ENCODE results near the gene EPHB3. TPM values are rescaled to one million over a fixed set of nuclear protein-coding genes. Genes with fewer than 3 reads are reported as not detected.

Gene EPHB3
- 10 to 100 TPM in 11 of 12 donors, not detected in 1; 23.8 to 49.1 (median 35.9) TPM for polyA plus RNA-seq (ENCODE audit: insufficient read length in 12 of 12)
- long read RNA-seq, donor 1, full-length matches to known transcripts = 1 of 1 reads
- long read RNA-seq, donor 1, partial matches to known transcripts = 0 of 1 reads
- long read RNA-seq, donor 1, other reads (novel, unspliced or antisense) = 0 of 1 reads
- long read RNA-seq, donor 2 = 0 reads
- long read RNA-seq, donor 3, full-length matches to known transcripts = 2 of 2 reads
- long read RNA-seq, donor 3, partial matches to known transcripts = 0 of 2 reads
- long read RNA-seq, donor 3, other reads (novel, unspliced or antisense) = 0 of 2 reads
- long read RNA-seq, donor 4 = 0 reads
- long read RNA-seq, donor 5, full-length matches to known transcripts = 2 of 8 reads
- long read RNA-seq, donor 5, partial matches to known transcripts = 6 of 8 reads
- long read RNA-seq, donor 5, other reads (novel, unspliced or antisense) = 0 of 8 reads
- long read RNA-seq, donor 6, full-length matches to known transcripts = 2 of 2 reads
- long read RNA-seq, donor 6, partial matches to known transcripts = 0 of 2 reads
- long read RNA-seq, donor 6, other reads (novel, unspliced or antisense) = 0 of 2 reads
- long read RNA-seq, donor 7, full-length matches to known transcripts = 2 of 2 reads
- long read RNA-seq, donor 7, partial matches to known transcripts = 0 of 2 reads
- long read RNA-seq, donor 7, other reads (novel, unspliced or antisense) = 0 of 2 reads
- long read RNA-seq, donor 8, full-length matches to known transcripts = 2 of 7 reads
- long read RNA-seq, donor 8, partial matches to known transcripts = 5 of 7 reads
- long read RNA-seq, donor 8, other reads (novel, unspliced or antisense) = 0 of 7 reads
- long read RNA-seq, donor 9, full-length matches to known transcripts = 1 of 1 reads
- long read RNA-seq, donor 9, partial matches to known transcripts = 0 of 1 reads
- long read RNA-seq, donor 9, other reads (novel, unspliced or antisense) = 0 of 1 reads
- long read RNA-seq, donor 10, full-length matches to known transcripts = 6 of 6 reads
- long read RNA-seq, donor 10, partial matches to known transcripts = 0 of 6 reads
- long read RNA-seq, donor 10, other reads (novel, unspliced or antisense) = 0 of 6 reads
- long read RNA-seq, donor 11, full-length matches to known transcripts = 2 of 2 reads
- long read RNA-seq, donor 11, partial matches to known transcripts = 0 of 2 reads
- long read RNA-seq, donor 11, other reads (novel, unspliced or antisense) = 0 of 2 reads

- DNase-seq = peak; percentile 100
Observed at GRCh38 chr3:184561061-184561912, at the start of gene EPHB3. EPHB3 (plus strand) TSS chr3:184561785; CDS start chr3:184562236, 451 bp downstream.

DNA sequence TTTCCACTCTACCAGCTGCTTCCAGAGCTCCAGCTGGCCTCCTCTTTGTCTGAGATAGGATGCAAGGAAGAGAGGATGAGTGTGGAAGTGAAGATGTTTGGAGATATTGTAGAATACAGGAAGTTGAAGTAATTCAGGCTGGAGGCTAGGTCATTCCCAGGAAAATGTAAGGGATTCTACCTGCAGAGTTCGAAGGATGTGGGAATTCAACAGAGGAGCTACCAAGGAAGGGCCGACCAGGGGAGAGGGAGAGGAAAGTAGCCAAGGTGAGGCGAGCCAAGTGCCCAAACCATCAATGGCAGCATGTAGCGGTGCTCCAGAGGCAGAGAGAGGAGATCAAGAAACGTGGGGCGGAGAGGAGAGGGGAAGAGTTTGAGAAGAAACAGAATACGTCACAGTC lies 49.0 kb upstream of the EPHB3 start:
- no peak for DNase-seq

DNA sequence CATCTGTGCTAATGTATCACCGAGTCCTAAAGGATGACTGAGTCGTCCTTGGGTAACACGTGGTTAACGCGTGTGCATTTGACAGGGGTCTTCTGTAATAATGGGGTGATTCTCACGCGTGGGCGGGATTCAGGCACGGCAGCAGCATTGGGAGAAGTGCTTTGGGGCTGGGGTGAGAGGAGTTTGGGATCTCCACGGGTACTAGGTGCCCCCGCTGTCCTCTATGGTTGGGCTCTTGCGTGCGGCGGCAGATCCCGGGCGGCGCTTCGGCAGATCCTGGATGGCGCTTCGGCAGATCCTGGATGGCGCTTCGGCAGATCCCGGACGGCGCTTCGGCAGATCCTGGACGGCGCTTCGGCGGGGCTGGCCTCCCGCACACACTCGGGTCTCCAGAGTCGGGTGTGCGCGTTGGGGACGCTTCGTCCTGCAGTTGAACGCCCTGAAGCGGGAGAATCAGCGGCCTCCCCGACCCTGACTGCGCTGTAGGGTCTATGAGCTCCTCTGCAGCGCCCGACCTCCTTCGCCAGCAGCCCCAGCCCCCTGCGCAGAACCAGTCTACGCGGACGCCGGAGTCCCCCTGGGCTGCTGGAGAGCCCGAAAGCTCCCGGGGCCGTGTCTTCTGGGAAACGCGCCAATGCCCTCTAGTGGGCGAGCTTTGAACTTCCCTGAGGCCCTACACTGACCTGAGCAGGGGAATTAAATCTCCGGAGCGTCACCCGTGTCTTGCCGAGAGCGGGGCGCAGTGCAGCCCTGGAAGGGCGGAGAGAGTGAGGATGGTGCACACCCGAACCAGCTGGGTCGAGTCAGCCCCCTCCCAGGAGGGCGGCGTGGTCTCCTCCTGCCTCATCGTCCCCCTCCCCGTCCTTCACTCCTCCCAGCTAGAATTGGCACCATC lies 48.1 kb upstream of the EPHB3 start:
- DNase-seq = peak; percentile 76

DNA sequence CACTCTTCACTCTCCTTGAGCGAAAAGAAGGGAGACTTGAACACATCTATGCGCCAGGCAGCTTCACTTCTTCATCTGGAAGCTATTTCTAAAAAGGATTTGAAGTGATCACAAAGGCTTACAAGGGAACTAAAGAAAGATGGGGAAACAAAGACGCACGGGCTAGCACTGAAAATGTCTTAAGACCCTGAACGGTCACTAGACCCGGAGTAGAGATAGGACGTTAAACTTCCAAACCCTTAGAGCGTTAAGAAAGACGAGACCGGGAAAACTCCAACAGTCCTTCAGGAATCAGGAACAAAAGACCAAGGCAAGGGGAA lies 47.5 kb upstream of the EPHB3 start:
- DNase-seq = no peak

- no peak for DNase-seq
Observed at GRCh38 chr3:184523825-184524615, 37.6 kb upstream of the EPHB3 start.

GRCh38 chr3:184524981-184525336 lies 36.6 kb upstream of the EPHB3 start:
- peak; percentile 27 for DNase-seq

GRCh38 chr3:184525337-184526087 lies 36.1 kb upstream of the EPHB3 start:
- DNase-seq = no peak

DNA sequence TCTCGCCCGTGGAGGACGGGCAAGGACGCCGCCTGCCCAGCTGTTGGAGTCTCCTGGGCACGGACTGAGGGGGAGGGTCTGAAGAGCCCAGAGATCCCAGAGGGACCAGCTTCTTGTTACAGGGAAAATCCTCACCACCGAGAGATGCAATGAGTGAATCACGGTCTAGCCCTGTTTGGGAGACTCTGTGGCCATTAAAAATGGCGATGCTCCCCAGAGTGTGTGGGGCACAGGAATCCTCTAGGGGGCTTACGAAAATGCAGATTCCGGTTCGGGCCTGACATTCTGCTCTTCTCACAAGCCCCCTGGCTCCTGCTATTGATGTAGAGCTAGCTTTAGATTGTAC lies 35.5 kb upstream of the EPHB3 start:
- DNase-seq = no peak

- no peak for DNase-seq
Observed at GRCh38 chr3:184531626-184532280, 29.8 kb upstream of the EPHB3 start.

GRCh38 chr3:184532940-184533732 lies 28.4 kb upstream of the EPHB3 start:
- no peak for DNase-seq

GRCh38 chr3:184537885-184538665 lies 23.5 kb upstream of the EPHB3 start:
- DNase-seq = no peak

DNA sequence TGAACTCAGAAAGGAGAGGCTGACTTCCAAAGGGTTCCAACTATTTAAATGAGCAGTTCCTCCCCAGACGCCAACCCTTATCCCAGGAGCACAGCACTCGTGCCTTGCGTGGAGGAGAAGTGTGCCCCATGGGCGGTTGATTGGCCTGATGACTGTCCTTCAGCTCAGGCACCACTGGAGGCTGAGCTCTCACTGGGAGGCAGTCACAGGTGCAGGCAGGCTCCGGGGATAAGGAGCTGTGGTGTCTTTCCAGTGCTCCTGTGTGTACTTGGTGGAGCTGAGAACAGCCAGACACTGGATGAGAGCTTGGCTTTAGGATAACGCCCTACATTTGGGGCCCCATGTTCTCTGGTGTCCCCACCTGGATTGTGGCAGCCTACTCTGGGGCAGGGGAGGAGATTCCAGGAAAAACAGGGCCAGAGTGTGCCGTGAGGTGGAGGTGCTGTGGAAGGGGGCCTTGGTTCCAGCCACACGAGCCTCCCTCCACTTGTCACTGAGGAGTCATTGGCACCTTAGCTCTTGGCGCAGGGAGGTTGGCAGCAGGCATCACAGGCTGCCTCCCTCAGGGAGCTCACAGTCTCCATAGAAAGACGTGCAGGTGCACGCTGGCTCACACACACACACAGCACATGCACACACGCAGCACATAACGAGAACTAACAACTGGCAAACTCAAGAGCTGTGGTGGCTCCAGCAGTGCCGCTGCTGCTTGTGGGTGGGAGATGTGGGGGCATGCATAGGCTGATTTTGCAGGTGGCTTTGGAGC lies 22.7 kb upstream of the EPHB3 start:
- no peak for DNase-seq

DNA sequence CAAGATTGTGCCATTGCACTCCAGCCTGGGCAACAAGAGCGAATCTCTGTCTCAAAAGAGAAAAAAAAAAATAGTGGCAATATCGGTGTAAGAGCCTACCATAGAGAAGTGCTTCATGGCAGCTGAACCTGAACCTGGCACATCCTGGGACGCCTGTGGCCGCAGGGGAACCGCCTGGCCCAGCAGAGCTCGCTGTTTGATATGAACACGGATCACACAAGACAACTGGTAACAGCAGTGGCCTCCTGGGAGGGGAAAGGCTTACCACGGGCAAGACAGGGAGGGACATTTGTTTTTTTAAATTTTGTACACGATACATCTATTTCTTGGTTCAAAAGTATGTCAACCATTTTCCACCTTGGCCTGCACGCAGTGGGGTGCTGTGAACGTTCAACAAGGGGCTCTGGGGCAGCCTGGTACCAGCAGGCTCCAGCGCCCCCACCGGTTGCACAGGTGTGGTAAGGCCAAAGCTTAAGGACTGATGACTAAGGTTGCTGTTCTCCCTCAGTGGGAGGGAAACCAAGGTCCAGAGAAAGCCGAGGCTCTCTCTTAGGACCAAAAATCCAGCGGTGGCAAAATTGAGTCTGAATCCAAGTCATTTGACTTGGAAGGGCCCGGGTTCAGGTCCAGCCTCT lies 21.7 kb upstream of the EPHB3 start:
- no peak for DNase-seq

- DNase-seq = peak; percentile 35
Observed at GRCh38 chr3:184540777-184541681, 20.6 kb upstream of the EPHB3 start.
